ENCODE data around the gene ZDHHC24.

Gene ZDHHC24

GRCh38 chr11:66510990-66511339 is 34.9 kb downstream of the ZDHHC24 start:
- H3K9ac ChIP-seq (ENCODE audit: low read length): peak overlapping the region; percentile 89
- H2BK120ac ChIP-seq (ENCODE audit: low read depth, low read length): no peak overlapping the region
- no CpG with 5 or more reads among the region's 5 CpGs for WGBS (ENCODE audit: extremely low coverage, insufficient coverage, low lambda C conversion rate)
- no peaks in the 10 kb centered on the region for H3K27me3 ChIP-seq (ENCODE audit: insufficient read depth, low read length, poor library complexity)
- H3K4me1 ChIP-seq (ENCODE audit: control insufficient read depth, low read depth, low read length): no peaks in the 10 kb centered on the region
- no peak overlapping the region for H3K23ac ChIP-seq (ENCODE audit: low read length)
- no peak for DNase-seq
- no peak overlapping the region for H3K4ac ChIP-seq (ENCODE audit: low read depth, low read length)
- H3K4me2 ChIP-seq (ENCODE audit: low read length): peak overlapping the region; percentile 100
- peaks cover 6% of the 10 kb centered on the region for H3K79me1 ChIP-seq (ENCODE audit: low read length)
- no peak overlapping the region for H3K18ac ChIP-seq (ENCODE audit: low read length)
- H3K56ac ChIP-seq (ENCODE audit: low read length): peak overlapping the region; percentile 92
- peak overlapping the region; percentile 24 for H2AK5ac ChIP-seq (ENCODE audit: low read length)
- no peak overlapping the region for H3K27ac ChIP-seq (ENCODE audit: low read depth, low read length)
- H3K79me2 ChIP-seq (ENCODE audit: control insufficient read depth, insufficient read depth, low read length): peaks cover 3% of the 10 kb centered on the region
- peak overlapping the region; percentile 58 for H4K8ac ChIP-seq (ENCODE audit: low read depth, low read length)
- H4K5ac ChIP-seq (ENCODE audit: low read length): peak overlapping the region; percentile 56
- no peak overlapping the region for H2BK15ac ChIP-seq (replicated peaks; ENCODE audit: low read depth)
- H3K4me3 ChIP-seq (ENCODE audit: low read length): peak overlapping the region; percentile 99
- peaks cover 3% of the 10 kb centered on the region for H3K36me3 ChIP-seq (ENCODE audit: control insufficient read depth, insufficient read depth, low read length)
- H2BK5ac ChIP-seq (ENCODE audit: low read length): no peak overlapping the region

GRCh38 chr11:66510271-66510989 is 35.4 kb downstream of the ZDHHC24 start, which contains the start of gene BBS1:
Gene BBS1 (plus strand): TSS chr11:66510635. CDS start chr11:66510660, 25 bp downstream.
- DNase-seq: peak; percentile 96
- H3K79me2 ChIP-seq (ENCODE audit: control insufficient read depth, insufficient read depth, low read length): peaks cover 3% of the 10 kb centered on the region
- no peak within 1 kb of the TSS for H3K4ac ChIP-seq (ENCODE audit: low read depth, low read length)
- no peak within 1 kb of the TSS for H2BK5ac ChIP-seq (ENCODE audit: low read length)
- H3K27me3 ChIP-seq (ENCODE audit: insufficient read depth, low read length, poor library complexity): no peaks in the 10 kb centered on the region
- peak within 1 kb of the TSS; percentile 58 for H4K8ac ChIP-seq (ENCODE audit: low read depth, low read length)
- peak within 1 kb of the TSS; percentile 24 for H2AK5ac ChIP-seq (ENCODE audit: low read length)
- peak within 1 kb of the TSS; percentile 89 for H3K9ac ChIP-seq (ENCODE audit: low read length)
- H3K79me1 ChIP-seq (ENCODE audit: low read length): peaks cover 6% of the 10 kb centered on the region
- H2BK15ac ChIP-seq (replicated peaks; ENCODE audit: low read depth): no peak within 1 kb of the TSS
- H4K5ac ChIP-seq (ENCODE audit: low read length): peak within 1 kb of the TSS; percentile 56
- peaks cover 3% of the 10 kb centered on the region for H3K36me3 ChIP-seq (ENCODE audit: control insufficient read depth, insufficient read depth, low read length)
- H3K18ac ChIP-seq (ENCODE audit: low read length): no peak within 1 kb of the TSS
- peak within 1 kb of the TSS; percentile 99 for H3K4me3 ChIP-seq (ENCODE audit: low read length)
- H3K56ac ChIP-seq (ENCODE audit: low read length): peak within 1 kb of the TSS; percentile 92
- H3K23ac ChIP-seq (ENCODE audit: low read length): no peak within 1 kb of the TSS
- peak within 1 kb of the TSS; percentile 100 for H3K4me2 ChIP-seq (ENCODE audit: low read length)
- WGBS (ENCODE audit: extremely low coverage, insufficient coverage, low lambda C conversion rate): no CpG with 5 or more reads among the region's 31 CpGs
- peak within 1 kb of the TSS; percentile 72 for H3K27ac ChIP-seq (ENCODE audit: low read depth, low read length)
- no peak within 1 kb of the TSS for H2BK120ac ChIP-seq (ENCODE audit: low read depth, low read length)
- H3K4me1 ChIP-seq (ENCODE audit: control insufficient read depth, low read depth, low read length): no peaks in the 10 kb centered on the region

GRCh38 chr11:66509131-66509561 is 36.7 kb downstream of the ZDHHC24 start:
- H2BK120ac ChIP-seq (ENCODE audit: low read depth, low read length): no peak overlapping the region
- no peak overlapping the region for H3K9ac ChIP-seq (ENCODE audit: low read length)
- no peak overlapping the region for H2BK5ac ChIP-seq (ENCODE audit: low read length)
- no peak overlapping the region for H2AK5ac ChIP-seq (ENCODE audit: low read length)
- no peak overlapping the region for H4K8ac ChIP-seq (ENCODE audit: low read depth, low read length)
- no CpG with 5 or more reads among the region's 7 CpGs for WGBS (ENCODE audit: extremely low coverage, insufficient coverage, low lambda C conversion rate)
- H3K27me3 ChIP-seq (ENCODE audit: insufficient read depth, low read length, poor library complexity): no peaks in the 10 kb centered on the region
- H4K5ac ChIP-seq (ENCODE audit: low read length): no peak overlapping the region
- H3K18ac ChIP-seq (ENCODE audit: low read length): no peak overlapping the region
- no peak overlapping the region for H2BK15ac ChIP-seq (replicated peaks; ENCODE audit: low read depth)
- H3K4me1 ChIP-seq (ENCODE audit: control insufficient read depth, low read depth, low read length): no peaks in the 10 kb centered on the region
- no peak overlapping the region for H3K56ac ChIP-seq (ENCODE audit: low read length)
- DNase-seq: no peak
- peaks cover 1% of the 10 kb centered on the region for H3K36me3 ChIP-seq (ENCODE audit: control insufficient read depth, insufficient read depth, low read length)
- H3K27ac ChIP-seq (ENCODE audit: low read depth, low read length): no peak overlapping the region
- H3K4me2 ChIP-seq (ENCODE audit: low read length): no peak overlapping the region
- H3K79me2 ChIP-seq (ENCODE audit: control insufficient read depth, insufficient read depth, low read length): peaks cover 3% of the 10 kb centered on the region
- no peak overlapping the region for H3K4me3 ChIP-seq (ENCODE audit: low read length)
- H3K79me1 ChIP-seq (ENCODE audit: low read length): peaks cover 6% of the 10 kb centered on the region
- H3K23ac ChIP-seq (ENCODE audit: low read length): no peak overlapping the region
- H3K4ac ChIP-seq (ENCODE audit: low read depth, low read length): no peak overlapping the region

GRCh38 chr11:66505276-66505816 is 40.5 kb downstream of the ZDHHC24 start:
- Histone ChIP-seq H3K23ac (ENCODE audit: low read length) (no peak overlapping the region), H4K8ac (ENCODE audit: low read depth, low read length) (no peak overlapping the region), H3K27ac (ENCODE audit: low read depth, low read length) (no peak overlapping the region), H3K27me3 (ENCODE audit: insufficient read depth, low read length, poor library complexity) (no peaks in the 10 kb centered on the region), H3K4me2 (ENCODE audit: low read length) (no peak overlapping the region), H3K36me3 (ENCODE audit: control insufficient read depth, insufficient read depth, low read length) (peaks cover 1% of the 10 kb centered on the region), H2AK5ac (ENCODE audit: low read length) (no peak overlapping the region), H3K4me1 (ENCODE audit: control insufficient read depth, low read depth, low read length) (no peaks in the 10 kb centered on the region), H3K9ac (ENCODE audit: low read length) (no peak overlapping the region), H2BK5ac (ENCODE audit: low read length) (no peak overlapping the region), H4K5ac (ENCODE audit: low read length) (no peak overlapping the region), H2BK15ac (replicated peaks; ENCODE audit: low read depth) (no peak overlapping the region), H3K4ac (ENCODE audit: low read depth, low read length) (no peak overlapping the region), H3K79me2 (ENCODE audit: control insufficient read depth, insufficient read depth, low read length) (no peaks in the 10 kb centered on the region), H3K79me1 (ENCODE audit: low read length) (no peaks in the 10 kb centered on the region), H3K4me3 (ENCODE audit: low read length) (no peak overlapping the region), H2BK120ac (ENCODE audit: low read depth, low read length) (no peak overlapping the region), H3K18ac (ENCODE audit: low read length) (no peak overlapping the region), H3K56ac (ENCODE audit: low read length) (no peak overlapping the region)
- peak; percentile 39 for DNase-seq
- no CpG with 5 or more reads among the region's 1 CpG for WGBS (ENCODE audit: extremely low coverage, insufficient coverage, low lambda C conversion rate)

GRCh38 chr11:66498506-66498905 is 47.3 kb downstream of the ZDHHC24 start:
- no peak for DNase-seq
- WGBS (ENCODE audit: extremely low coverage, insufficient coverage, low lambda C conversion rate): no CpG with 5 or more reads among the region's 5 CpGs

More at GRCh38 chr11:66498506-66498905, 47.3 kb downstream of the ZDHHC24 start:
- Histone ChIP-seq H3K56ac (ENCODE audit: low read length) (no peak overlapping the region), H2AK5ac (ENCODE audit: low read length) (no peak overlapping the region), H2BK15ac (replicated peaks; ENCODE audit: low read depth) (no peak overlapping the region), H3K18ac (ENCODE audit: low read length) (no peak overlapping the region), H4K8ac (ENCODE audit: low read depth, low read length) (no peak overlapping the region), H3K79me2 (ENCODE audit: control insufficient read depth, insufficient read depth, low read length) (no peaks in the 10 kb centered on the region), H3K4me3 (ENCODE audit: low read length) (no peak overlapping the region), H2BK5ac (ENCODE audit: low read length) (no peak overlapping the region), H3K79me1 (ENCODE audit: low read length) (no peaks in the 10 kb centered on the region), H3K4ac (ENCODE audit: low read depth, low read length) (no peak overlapping the region), H3K4me1 (ENCODE audit: control insufficient read depth, low read depth, low read length) (no peaks in the 10 kb centered on the region), H3K27ac (ENCODE audit: low read depth, low read length) (no peak overlapping the region), H3K4me2 (ENCODE audit: low read length) (no peak overlapping the region), H3K36me3 (ENCODE audit: control insufficient read depth, insufficient read depth, low read length) (peaks cover 4% of the 10 kb centered on the region), H3K27me3 (ENCODE audit: insufficient read depth, low read length, poor library complexity) (no peaks in the 10 kb centered on the region), H2BK120ac (ENCODE audit: low read depth, low read length) (no peak overlapping the region), H3K9ac (ENCODE audit: low read length) (no peak overlapping the region), H3K23ac (ENCODE audit: low read length) (no peak overlapping the region), H4K5ac (ENCODE audit: low read length) (no peak overlapping the region)
